Testis (tissue), 3 donors: ENCODE results near the gene NOC4L. TPM values are rescaled to one million over a fixed set of nuclear protein-coding genes. Genes with fewer than 3 reads are reported as not detected.

Experiments used
- DNase-seq: peaks from one replicate; pipeline ENCODE4 v3.0.0-alpha.2; 2019
- H3K27ac ChIP-seq, 2 donors: fragments of 200-600 bp; sonication (generic); one replicate each; pipeline ENCODE4 v1.5.1; 2019
- H3K27me3 ChIP-seq: fragments of 200-600 bp; sonication (generic); one replicate; pipeline ENCODE4 v1.5.1; 2019
- H3K36me3 ChIP-seq: fragments of 200-600 bp; sonication (generic); one replicate; pipeline ENCODE4 v1.5.1; 2017; ENCODE audit warnings: low read depth; ENCODE audit errors: missing control alignments
- H3K4me1 ChIP-seq: fragments of 200-600 bp; sonication (generic); one replicate; pipeline ENCODE4 v1.5.1; 2019
- H3K4me3 ChIP-seq, 2 donors: fragments of 200-600 bp; sonication (generic); one replicate each; pipeline ENCODE4 v1.5.1; 2017 to 2019
- H3K9me3 ChIP-seq: fragments of 200-600 bp; sonication (generic); one replicate; pipeline ENCODE4 v1.5.1; 2017
- POLR2A ChIP-seq: fragments of 450-650 bp; IDR thresholded peaks from one replicate; pipeline ENCODE4 v1.6.1; 2017; ENCODE audit warnings: antibody characterized with exemption, mild to moderate bottlenecking, moderate library complexity
- WGBS, 2 donors: methylation state at CpG; one replicate each; pipeline ENCODE4 v1.1.5; 2018; 5-methylcytosine and 5-hydroxymethylcytosine counted together
- intact Hi-C: fragments of 100-400 bp; cut with DNase I; formaldehyde crosslinking; loops from one replicate; pipeline ENCODE4 v1.15.1; 2023; ENCODE audit warnings: low total_unique reads
- polyA plus RNA-seq: library from polyadenylated mRNA; stranded (reverse); fragments of 350-450 nt; fragmentation: Illumina TruSeq; extraction: RNeasy Lipid Tissue Mini Kit (QIAGEN cat#74804); gene quantifications from one replicate; pipeline ENCODE4 v1.2.3, GENCODE V29; 2014; ENCODE audit warnings: low read depth, low replicate concordance; ENCODE audit not compliant: insufficient read depth
- total RNA-seq, 2 donors: library from RNA; depleted of rRNA; stranded (reverse); fragments of >200 nt; gene quantifications; one replicate each; pipeline ENCODE4 v1.2.3, GENCODE V29; 2016
- TF ChIP-seq, protein P1 (sequence below), 3 experiments: fragments of 450-650 bp in 2 of 3; fragments of 200-600 bp in 1 of 3; sonication (generic) in 1 of 3; IDR thresholded peaks; one replicate each; pipeline ENCODE4 v1.5.1; 2016 to 2019; ENCODE audit warnings: antibody characterized with exemption in 3 of 3, mild to moderate bottlenecking in 2 of 3, moderate library complexity in 1 of 3

NOC4L gene
- total and polyA plus RNA-seq, 3 donors from 2014 or later = 64.4 to 67.2 (median 65.2) TPM

DNA sequence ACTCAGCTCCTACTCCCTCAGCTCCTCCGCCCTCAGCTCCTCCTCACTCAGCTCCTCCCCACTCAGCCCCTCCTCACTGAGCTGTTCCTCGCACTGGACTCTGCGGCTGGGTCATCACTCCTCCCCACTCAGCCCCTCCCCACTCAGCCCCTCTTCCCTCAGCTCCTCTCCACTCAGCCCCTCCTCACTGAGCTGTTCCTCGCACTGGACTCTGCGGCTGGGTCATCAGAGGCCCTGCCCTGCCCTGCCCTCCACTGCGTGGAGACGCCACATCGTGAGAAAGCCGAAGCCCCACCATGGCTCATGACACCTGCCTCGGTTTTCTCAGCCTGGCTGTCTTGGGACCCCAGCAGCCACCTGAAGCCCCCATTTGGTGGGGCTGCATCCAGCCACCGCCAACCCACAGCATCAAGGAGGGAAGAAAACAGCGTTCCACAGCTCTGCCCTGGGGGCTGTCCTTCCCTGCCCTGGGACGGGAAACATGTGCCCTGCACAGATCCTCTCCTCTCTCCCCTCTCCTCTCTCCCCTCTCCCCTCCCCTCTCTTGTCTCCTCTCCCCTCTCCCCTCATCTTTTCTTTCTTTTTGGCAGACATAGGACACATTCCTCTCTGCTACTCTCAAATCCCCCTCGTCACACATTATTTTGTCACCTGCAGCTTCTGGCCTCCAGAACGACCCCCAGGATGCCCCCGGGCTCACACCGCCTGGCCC, 17.7 kb downstream of the NOC4L start:
- intact Hi-C loops = no loop called here
- TF ChIP-seq POLR2A = no peak
- TF ChIP-seq, protein P1, sequence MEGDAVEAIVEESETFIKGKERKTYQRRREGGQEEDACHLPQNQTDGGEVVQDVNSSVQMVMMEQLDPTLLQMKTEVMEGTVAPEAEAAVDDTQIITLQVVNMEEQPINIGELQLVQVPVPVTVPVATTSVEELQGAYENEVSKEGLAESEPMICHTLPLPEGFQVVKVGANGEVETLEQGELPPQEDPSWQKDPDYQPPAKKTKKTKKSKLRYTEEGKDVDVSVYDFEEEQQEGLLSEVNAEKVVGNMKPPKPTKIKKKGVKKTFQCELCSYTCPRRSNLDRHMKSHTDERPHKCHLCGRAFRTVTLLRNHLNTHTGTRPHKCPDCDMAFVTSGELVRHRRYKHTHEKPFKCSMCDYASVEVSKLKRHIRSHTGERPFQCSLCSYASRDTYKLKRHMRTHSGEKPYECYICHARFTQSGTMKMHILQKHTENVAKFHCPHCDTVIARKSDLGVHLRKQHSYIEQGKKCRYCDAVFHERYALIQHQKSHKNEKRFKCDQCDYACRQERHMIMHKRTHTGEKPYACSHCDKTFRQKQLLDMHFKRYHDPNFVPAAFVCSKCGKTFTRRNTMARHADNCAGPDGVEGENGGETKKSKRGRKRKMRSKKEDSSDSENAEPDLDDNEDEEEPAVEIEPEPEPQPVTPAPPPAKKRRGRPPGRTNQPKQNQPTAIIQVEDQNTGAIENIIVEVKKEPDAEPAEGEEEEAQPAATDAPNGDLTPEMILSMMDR (IDR thresholded peaks at IDR 0.05) = no peak
- Histone ChIP-seq H3K9me3 (no peaks in the 10 kb centered on the region), H3K27ac (no peak overlapping the region), H3K4me1 (no peaks in the 10 kb centered on the region), H3K4me3 (no peak overlapping the region), H3K36me3 (no peaks in the 10 kb centered on the region), H3K27me3 (no peaks in the 10 kb centered on the region)
- 45 to 48% methylated on average over 17 of the region's 17 CpGs for WGBS, 2 donors
- no peak for DNase-seq

GRCh38 chr12:132162508-132163031, 18.3 kb downstream of the NOC4L start:
- no peaks in the 10 kb centered on the region for H3K27me3 ChIP-seq
- no peaks in the 10 kb centered on the region for H3K4me1 ChIP-seq
- no peaks in the 10 kb centered on the region for H3K9me3 ChIP-seq
- H3K4me3 ChIP-seq = no peak overlapping the region
- no peaks in the 10 kb centered on the region for H3K36me3 ChIP-seq
- no peak for DNase-seq
- no peak overlapping the region for H3K27ac ChIP-seq
- TF ChIP-seq, protein P1 (IDR thresholded peaks at IDR 0.05) = no peak
- TF ChIP-seq POLR2A = no peak
- intact Hi-C loops = no loop called here
- WGBS, 2 donors = 20 to 40% methylated on average over 13 to 17 of the region's 17 CpGs

- H3K36me3 ChIP-seq = no peaks in the 10 kb centered on the region
- no peak for DNase-seq
- H3K4me3 ChIP-seq = no peak overlapping the region
- TF ChIP-seq, protein P1 (IDR thresholded peaks at IDR 0.05) = no peak
- no peak for TF ChIP-seq POLR2A
- H3K4me1 ChIP-seq = no peaks in the 10 kb centered on the region
- no peak overlapping the region for H3K27ac ChIP-seq
- intact Hi-C loops = no loop called here
- no peaks in the 10 kb centered on the region for H3K27me3 ChIP-seq
- no peaks in the 10 kb centered on the region for H3K9me3 ChIP-seq
- WGBS, 2 donors = 53 to 71% methylated on average over 13 to 26 of the region's 26 CpGs
Measured at GRCh38 chr12:132163041-132163910, 19.0 kb downstream of the NOC4L start.

GRCh38 chr12:132163911-132164288, 19.6 kb downstream of the NOC4L start:
- Histone ChIP-seq H3K4me3 (no peak overlapping the region), H3K4me1 (no peaks in the 10 kb centered on the region), H3K9me3 (no peaks in the 10 kb centered on the region), H3K36me3 (no peaks in the 10 kb centered on the region), H3K27ac (no peak overlapping the region), H3K27me3 (no peaks in the 10 kb centered on the region)
- DNase-seq = no peak
- TF ChIP-seq, protein P1 (IDR thresholded peaks at IDR 0.05) = no peak
- WGBS, 2 donors = 52 to 59% methylated on average over 5 to 11 of the region's 11 CpGs
- intact Hi-C loops = no loop called here
